GM19328 (cell line): Measurements from ENCODE around the gene AGAP1.

Source experiments
- ATAC-seq: cut with Tn5 transposase; IDR thresholded peaks from one replicate; pipeline ENCODE4 v1.9.1; 2021; ENCODE audit warnings: mild to moderate bottlenecking, moderate library complexity; ENCODE audit not compliant: unreplicated experiment

Gene AGAP1

DNA sequence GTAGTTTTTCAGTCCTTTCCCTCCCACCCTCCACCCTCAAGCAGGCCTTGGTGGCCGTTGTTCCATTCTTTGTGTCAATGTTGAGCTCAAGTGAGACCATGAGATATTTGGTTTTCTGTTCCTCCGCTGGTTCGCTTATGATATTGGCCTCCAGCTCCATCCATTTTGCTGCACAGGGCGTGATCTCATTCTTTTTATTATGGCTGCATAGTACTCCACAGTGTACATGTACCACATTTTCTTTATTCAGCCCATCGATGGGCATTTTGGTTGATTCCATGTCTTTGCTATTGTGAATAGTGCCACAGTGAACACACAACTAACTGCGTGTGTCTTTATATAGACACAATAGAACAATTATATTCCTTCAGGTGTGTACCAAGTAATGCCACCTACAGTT, 14.1 kb downstream of the AGAP1 start:
- ATAC-seq: no peak

DNA sequence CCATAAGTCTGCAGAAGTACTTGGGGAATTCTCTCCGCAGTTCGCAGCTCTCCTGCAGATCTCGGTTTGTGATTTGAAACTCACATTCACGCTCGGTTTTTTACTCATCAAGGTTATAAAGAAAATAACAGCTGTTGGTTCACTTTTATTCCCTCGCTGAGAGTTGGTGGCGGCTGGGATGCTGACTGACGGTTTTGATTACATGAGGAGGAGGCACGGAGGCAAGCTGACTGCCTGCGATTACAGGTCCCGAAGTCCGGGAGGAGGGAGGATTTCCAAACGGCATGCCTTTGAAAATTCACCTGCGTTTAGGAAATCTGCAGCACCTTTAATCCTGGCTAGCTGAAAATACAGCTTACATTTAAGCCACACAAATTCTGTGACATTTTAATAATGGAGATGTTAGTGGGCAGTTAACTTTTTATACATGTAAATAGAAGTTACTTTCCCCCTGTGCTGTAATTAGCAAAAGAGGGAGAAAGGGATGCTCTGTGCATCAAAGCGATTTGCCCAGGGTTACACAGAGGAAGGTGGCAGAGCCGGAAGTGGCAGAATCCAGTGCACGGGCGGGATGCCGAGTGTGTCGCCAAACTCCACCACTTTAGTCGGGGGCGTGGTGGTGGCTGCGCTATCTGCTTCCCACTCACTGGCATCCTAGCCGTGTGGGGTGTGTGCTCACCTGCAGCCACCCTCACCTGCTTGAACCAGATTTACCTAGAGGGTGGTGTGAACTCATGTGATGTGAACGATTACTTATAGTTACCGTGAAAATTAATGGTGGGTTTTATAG, 14.7 kb downstream of the AGAP1 start:
- ATAC-seq: no peak

DNA sequence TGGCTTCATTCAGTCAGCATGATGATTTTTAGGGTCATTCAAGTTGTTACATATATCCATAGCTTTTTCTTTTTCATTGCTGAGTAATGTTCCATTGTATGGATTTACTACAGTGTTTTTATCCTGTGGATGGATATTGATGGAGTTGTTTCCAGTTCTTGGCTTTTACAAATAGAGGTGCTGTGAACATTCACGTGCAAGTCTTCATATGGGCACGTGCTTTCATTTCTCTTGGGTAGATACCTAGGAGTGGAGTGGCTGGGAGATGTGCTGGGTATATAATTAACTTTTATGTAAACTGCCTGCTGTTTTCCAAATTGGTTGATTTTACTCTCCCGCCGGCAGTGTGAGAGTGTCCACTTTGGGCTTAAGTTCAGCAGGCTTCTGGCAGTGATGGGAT, 16.5 kb downstream of the AGAP1 start:
- ATAC-seq: no peak

GRCh38 chr2:235511187-235511661, 17.4 kb downstream of the AGAP1 start:
- no peak for ATAC-seq

GRCh38 chr2:235511751-235512698, 18.2 kb downstream of the AGAP1 start:
- no peak for ATAC-seq

DNA sequence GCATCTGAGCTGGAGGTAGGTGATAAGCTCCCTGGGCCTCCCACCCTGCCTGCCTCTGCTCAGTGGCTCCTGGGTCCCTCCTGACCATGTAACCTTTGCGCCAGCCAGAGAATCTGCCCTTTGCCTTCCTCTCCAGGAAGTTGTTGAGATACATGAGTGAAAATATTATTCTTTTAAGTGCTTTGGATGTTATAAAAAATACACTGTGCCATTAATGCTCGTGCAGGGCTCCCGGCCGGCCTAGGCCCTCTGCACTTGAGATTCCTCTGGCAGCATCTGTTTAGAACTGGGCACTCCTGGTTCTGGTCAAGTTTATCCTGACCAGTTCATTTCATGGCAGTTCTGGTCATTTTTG, 18.8 kb downstream of the AGAP1 start:
- no peak for ATAC-seq

DNA sequence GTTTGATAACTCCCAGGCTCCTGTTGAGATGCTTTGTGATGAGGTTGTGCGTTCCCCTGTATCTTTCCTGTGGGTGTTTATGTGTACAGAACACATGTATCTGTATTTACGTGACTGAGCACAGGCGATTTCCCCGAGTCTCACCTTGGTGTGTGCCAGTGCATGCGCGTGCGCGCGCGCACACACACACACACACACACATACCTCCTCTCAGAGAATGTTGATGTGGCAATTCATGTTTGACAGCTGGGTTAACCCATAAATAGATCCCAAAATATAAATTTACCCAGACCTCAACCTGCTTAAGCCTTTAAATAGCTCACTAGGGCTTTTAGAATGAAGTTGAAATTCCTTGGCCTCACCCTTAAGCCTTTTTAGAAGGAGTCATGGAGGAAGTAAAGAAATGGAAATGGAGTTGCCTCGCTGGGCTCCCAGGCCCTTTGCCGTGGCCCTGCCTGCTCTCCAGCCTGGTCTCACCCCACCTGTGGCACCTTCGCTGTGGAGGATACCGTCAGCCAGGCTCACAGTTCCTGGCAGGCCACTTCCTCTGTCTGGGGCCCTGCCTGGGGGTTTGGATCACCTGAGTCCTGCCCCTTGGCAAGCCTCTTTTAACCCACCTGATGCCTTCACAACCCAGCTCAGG, 20.3 kb downstream of the AGAP1 start:
- no peak for ATAC-seq

DNA sequence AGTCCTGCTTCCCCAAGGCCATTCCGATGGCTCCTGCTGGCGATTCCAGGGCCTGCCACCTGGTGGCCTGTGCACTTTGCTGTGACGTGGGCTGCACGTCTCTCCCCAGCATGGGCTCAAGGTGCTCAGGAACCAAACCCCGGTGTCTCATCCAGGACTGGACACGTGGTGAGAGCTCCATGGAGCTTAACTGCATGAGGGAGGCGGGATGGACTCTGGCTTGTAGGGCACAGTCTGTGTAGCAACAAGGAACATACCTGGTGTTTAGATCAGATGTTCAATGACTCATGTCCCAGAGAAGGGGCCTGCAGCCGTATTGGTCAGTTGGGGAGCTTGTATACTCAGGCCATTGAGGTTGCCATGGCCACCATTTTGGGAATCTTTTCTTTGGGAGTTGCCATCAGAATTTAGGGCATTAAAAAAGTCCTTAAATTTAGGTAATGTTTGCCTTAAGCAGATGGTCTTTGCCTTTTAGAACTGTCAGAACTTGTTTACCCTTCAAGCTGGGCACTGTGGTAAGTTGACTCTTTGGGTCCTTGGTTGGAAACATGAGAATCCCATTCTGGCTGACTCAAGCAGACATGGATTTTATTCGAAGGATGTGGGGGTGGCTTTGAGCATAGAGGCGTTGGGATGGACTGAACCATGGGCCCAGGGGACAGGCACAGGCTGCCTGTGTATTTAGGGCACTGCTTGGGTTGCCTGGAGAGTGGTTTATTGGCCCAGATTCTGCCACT, 21.0 kb downstream of the AGAP1 start:
- ATAC-seq: no peak

DNA sequence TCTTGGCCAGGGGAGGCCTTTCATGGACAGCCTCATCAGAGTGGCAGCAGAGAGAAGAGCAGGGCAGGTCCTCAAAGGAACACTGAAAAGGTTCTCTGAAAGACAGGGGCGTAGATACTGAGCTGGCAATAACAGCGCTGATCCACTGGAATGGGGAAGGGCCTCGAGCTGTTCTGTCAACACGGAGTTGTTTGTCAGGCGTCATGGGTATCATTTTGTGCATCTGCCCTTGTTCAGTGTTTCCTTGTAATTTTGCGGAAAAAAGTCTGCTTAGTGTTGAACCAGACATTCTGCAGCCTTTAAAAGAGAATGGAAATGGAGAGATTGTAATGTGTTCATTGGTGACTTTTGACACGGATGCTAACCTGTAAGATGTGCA, 21.5 kb downstream of the AGAP1 start:
- ATAC-seq: no peak

- no peak for ATAC-seq
Observed at GRCh38 chr2:235515821-235516220, 22.0 kb downstream of the AGAP1 start.

GRCh38 chr2:235516257-235516656, 22.4 kb downstream of the AGAP1 start:
- no peak for ATAC-seq

- ATAC-seq: no peak
Observed at GRCh38 chr2:235518322-235519090, 24.7 kb downstream of the AGAP1 start.

DNA sequence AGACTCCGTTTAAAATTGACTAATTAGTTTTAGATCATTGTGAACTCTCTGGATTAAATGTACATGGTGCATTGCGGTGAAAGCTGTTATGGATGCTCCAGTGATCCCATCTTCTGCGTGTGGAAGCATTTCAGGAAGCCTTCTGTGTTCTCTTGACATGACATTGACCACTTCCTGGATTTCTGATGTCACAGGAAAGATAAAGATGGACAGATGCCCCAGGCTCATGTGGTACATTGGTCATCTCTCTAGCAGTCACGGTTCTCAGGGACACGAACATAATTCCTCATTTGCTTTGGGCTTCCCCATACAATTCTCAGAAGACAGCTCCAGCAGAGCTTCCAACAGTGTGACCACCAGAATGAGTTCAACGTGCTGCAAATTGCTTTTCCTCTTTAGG, 26.9 kb downstream of the AGAP1 start:
- ATAC-seq: no peak

DNA sequence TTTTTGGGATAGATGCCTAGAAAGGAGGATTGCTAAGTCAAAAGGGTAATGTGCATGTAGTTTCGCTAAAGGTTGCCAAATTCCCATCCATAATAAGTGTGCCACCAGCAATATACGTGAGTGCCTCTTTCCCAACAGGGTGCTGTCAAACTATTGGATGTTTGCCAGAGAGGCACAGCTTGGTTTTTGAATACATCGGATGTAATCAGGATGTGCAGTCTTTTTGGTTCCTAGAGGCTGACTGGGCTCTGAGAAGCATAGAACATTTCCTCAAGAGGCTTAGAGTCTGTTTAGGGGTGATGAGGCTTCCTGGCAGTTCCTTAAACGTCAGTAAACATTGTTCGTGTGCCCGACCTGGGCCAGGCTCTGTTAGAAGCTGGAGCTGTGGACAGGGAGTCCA, 28.0 kb downstream of the AGAP1 start:
- ATAC-seq: no peak

DNA sequence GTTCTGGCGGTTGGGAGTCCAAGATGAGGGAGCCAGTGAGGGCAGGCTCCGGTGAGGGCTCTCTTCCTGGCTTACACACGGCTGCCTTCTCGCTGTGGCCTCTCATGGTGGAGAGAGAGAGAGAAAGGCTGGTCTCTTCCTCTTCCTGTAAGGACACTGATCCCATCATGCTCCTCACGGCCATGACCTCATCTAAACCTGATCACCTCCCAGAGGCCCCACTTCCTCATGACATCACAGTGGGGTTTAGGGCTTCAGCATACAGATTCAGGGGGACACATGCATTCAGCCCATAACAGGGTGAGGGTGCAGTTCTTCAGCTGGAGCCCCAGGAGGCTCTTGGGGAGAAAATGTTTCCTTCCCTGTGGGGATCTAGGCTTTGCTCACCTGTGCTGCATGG, 29.2 kb downstream of the AGAP1 start:
- ATAC-seq: no peak

- ATAC-seq: no peak
Observed at GRCh38 chr2:235523486-235524150, 29.8 kb downstream of the AGAP1 start.

GRCh38 chr2:235526166-235526565, 32.3 kb downstream of the AGAP1 start:
- ATAC-seq: no peak

- ATAC-seq: no peak
Observed at GRCh38 chr2:235527806-235528469, 34.1 kb downstream of the AGAP1 start.

GRCh38 chr2:235529621-235530020, 35.8 kb downstream of the AGAP1 start:
- ATAC-seq: no peak
